ENCODE data around the gene NF1.
"Not testable (repeated sequence)": the region's sequence is repeated elsewhere in the genome, so short reads cannot be mapped to it uniquely, and the experiment has no call there.

NF1 gene

GRCh38 chr17:31323551-31323950 lies 228.8 kb downstream of the NF1 start:
- no peak for DNase-seq (ENCODE audit: low read depth)
- no peak for TF ChIP-seq CTCF (conservative IDR thresholded peaks at IDR 0.05; ENCODE audit: low read depth, low read length)
- H3K4me3 ChIP-seq (ENCODE audit: low read depth, low read length) = no peak overlapping the region

GRCh38 chr17:31327534-31328159 lies 232.9 kb downstream of the NF1 start:
- peak; percentile 96 for DNase-seq (ENCODE audit: low read depth)
- H3K4me3 ChIP-seq (ENCODE audit: low read depth, low read length) = no peak overlapping the region
- TF ChIP-seq CTCF (conservative IDR thresholded peaks at IDR 0.05; ENCODE audit: low read depth, low read length) = no peak

GRCh38 chr17:31328160-31328535 lies 233.4 kb downstream of the NF1 start:
- TF ChIP-seq CTCF (conservative IDR thresholded peaks at IDR 0.05; ENCODE audit: low read depth, low read length) = no peak
- H3K4me3 ChIP-seq (ENCODE audit: low read depth, low read length) = no peak overlapping the region
- peak; percentile 81 for DNase-seq (ENCODE audit: low read depth)

GRCh38 chr17:31329221-31329620 lies 234.4 kb downstream of the NF1 start:
- TF ChIP-seq CTCF (conservative IDR thresholded peaks at IDR 0.05; ENCODE audit: low read depth, low read length) = no peak
- peak; percentile 44 for DNase-seq (ENCODE audit: low read depth)
- no peak overlapping the region for H3K4me3 ChIP-seq (ENCODE audit: low read depth, low read length)

GRCh38 chr17:31339906-31340661 lies 245.3 kb downstream of the NF1 start:
- H3K4me3 ChIP-seq (ENCODE audit: low read depth, low read length) = no peak overlapping the region
- DNase-seq (ENCODE audit: low read depth) = peak; percentile 86
- TF ChIP-seq CTCF (conservative IDR thresholded peaks at IDR 0.05; ENCODE audit: low read depth, low read length) = peak; percentile 23

- not testable (repeated sequence) for DNase-seq (ENCODE audit: low read depth)
These were observed 250.5 kb downstream of the NF1 start for GRCh38 chr17:31345191-31345747.

GRCh38 chr17:31349454-31349853 lies 254.7 kb downstream of the NF1 start:
- no peak for DNase-seq (ENCODE audit: low read depth)
- H3K4me3 ChIP-seq (ENCODE audit: low read depth, low read length) = no peak overlapping the region
- no peak for TF ChIP-seq CTCF (conservative IDR thresholded peaks at IDR 0.05; ENCODE audit: low read depth, low read length)

More at GRCh38 chr17:31345191-31345747, 250.5 kb downstream of the NF1 start:
- not testable (repeated sequence) for H3K4me3 ChIP-seq (ENCODE audit: low read depth, low read length)

All from choroid plexus epithelial cell (primary cell).